Caco-2 (cell line): Measurements from ENCODE around the gene PDCD1LG2. TPM values are rescaled to one million over a fixed set of nuclear protein-coding genes. Genes with fewer than 3 reads are reported as not detected.

ENCODE experiments used
- BruUV-seq: library from RNA; stranded (reverse); fragments of 400-500 nt; replicated peaks from 2 replicates; lab custom pipeline; 2021; lab: Mats Ljungman, UMichigan
- CTCF ChIA-PET: fragments of 300-600 bp; sonication (Branson Sonifier 250); formaldehyde crosslinking; loops from one replicate; lab custom pipeline; 2022; ENCODE audit warnings: antibody characterized with exemption; lab: Charles Lee
- POLR2A ChIA-PET: fragments of 300-600 bp; sonication (Branson Sonifier 250); formaldehyde crosslinking; loops from one replicate; lab custom pipeline; 2022; ENCODE audit warnings: antibody characterized with exemption; lab: Charles Lee
- DNase-seq, 2 experiments: peaks; one replicate each; pipeline versions ENCODE4 v3.0.0 to v3.0.0-alpha.2; 2020 to 2022
- H3K27me3 ChIP-seq: replicated peaks from 2 replicates; pipeline ENCODE4 v1.6.0; 2011; ENCODE audit warnings: low read length; ENCODE audit not compliant: control insufficient read depth, insufficient read depth
- H3K36me3 ChIP-seq: 2 replicates; pipeline ENCODE4 v1.5.1; 2011; ENCODE audit warnings: low read length; ENCODE audit not compliant: control insufficient read depth, insufficient read depth
- H3K4me1 ChIP-seq: fragments of 250-450 bp; sonication (Bioruptor Pico); 2 replicates; pipeline ENCODE4 v1.5.1; 2020; ENCODE audit warnings: mild to moderate bottlenecking
- H3K4me3 ChIP-seq: 2 replicates; pipeline ENCODE4 v1.5.1; 2011; ENCODE audit warnings: low read depth, mild to moderate bottlenecking, control low read depth, low read length
- H3K9me3 ChIP-seq: fragments of 250-450 bp; sonication (Bioruptor Pico); 2 replicates; pipeline ENCODE4 v1.5.1; 2020; ENCODE audit warnings: mild to moderate bottlenecking, moderate library complexity
- H3K27ac Mint-ChIP-seq: one replicate; pipeline ENCODE4 v1.8.0; 2022; ENCODE audit warnings: mixed read lengths; ENCODE audit not compliant: unreplicated experiment
- H3K27me3 Mint-ChIP-seq: one replicate; pipeline ENCODE4 v1.8.0; 2022; ENCODE audit warnings: mixed read lengths; ENCODE audit not compliant: insufficient read depth, unreplicated experiment
- H3K36me3 Mint-ChIP-seq: one replicate; pipeline ENCODE4 v1.8.0; 2022; ENCODE audit warnings: mild to moderate bottlenecking, mixed read lengths; ENCODE audit not compliant: insufficient read depth, unreplicated experiment
- H3K4me1 Mint-ChIP-seq: one replicate; pipeline ENCODE4 v1.8.0; 2022; ENCODE audit warnings: low read depth, mixed read lengths; ENCODE audit not compliant: unreplicated experiment
- H3K4me3 Mint-ChIP-seq: one replicate; pipeline ENCODE4 v1.8.0; 2022; ENCODE audit warnings: mild to moderate bottlenecking, moderate library complexity, mixed read lengths; ENCODE audit not compliant: unreplicated experiment
- H3K9me3 Mint-ChIP-seq: one replicate; pipeline ENCODE4 v1.8.0; 2022; ENCODE audit warnings: mixed read lengths; ENCODE audit not compliant: unreplicated experiment
- intact Hi-C: fragments of 100-400 bp; cut with micrococcal nuclease; formaldehyde crosslinking; loops from one replicate; pipeline ENCODE4 v1.10.0; 2022; ENCODE audit not compliant: unreplicated experiment
- total RNA-seq: library from RNA; stranded (reverse); gene quantifications from 2 replicates; pipeline ENCODE4 v1.2.3, GENCODE V29; 2022
- TF ChIP-seq, protein P1 (sequence below), 2 experiments: fragments of 200-600 bp in 1 of 2; IDR thresholded peaks; 1 replicate in 1 of 2; 2 replicates in 1 of 2; pipeline versions ENCODE4 v1.5.1 to v1.8.0; 2011 to 2022; ENCODE audit warnings: antibody characterized with exemption in 1 of 2, control low read depth in 1 of 2, inconsistent platforms in 1 of 2, low read depth in 1 of 2, low read length in 1 of 2, mild to moderate bottlenecking in 1 of 2, moderate library complexity in 1 of 2; ENCODE audit not compliant: insufficient read depth in 1 of 2, severe bottlenecking in 1 of 2, unreplicated experiment in 1 of 2

Gene PDCD1LG2
- total RNA-seq, 1 experiment from 2014 or later: not detected

DNA sequence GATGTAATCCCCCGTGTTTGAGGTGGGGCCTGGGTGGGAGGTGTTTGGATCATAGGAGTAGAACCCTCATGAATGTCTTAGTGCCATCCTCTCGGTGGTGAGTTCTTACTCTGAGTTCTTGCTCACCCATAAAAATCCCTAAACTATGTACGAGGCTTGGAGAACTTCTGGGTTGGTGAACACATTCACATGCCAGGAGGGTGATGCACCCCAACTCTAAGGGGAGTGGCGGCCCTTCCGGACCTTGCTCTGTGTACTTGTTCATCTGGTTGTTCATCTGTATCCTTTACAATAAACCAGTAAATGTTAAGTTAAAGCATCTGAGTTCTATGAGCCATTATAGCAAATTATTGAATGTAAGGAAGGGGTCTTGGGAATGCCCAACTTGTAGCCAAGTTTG lies 82.6 kb downstream of the PDCD1LG2 start:
- no peak overlapping the region for H3K4me3 ChIP-seq
- BruUV-seq: no TSS peak
- Mint-ChIP-seq H3K4me1 (no peaks in the 10 kb centered on the region), H3K4me3 (no peak overlapping the region), H3K27ac (no peak overlapping the region), H3K36me3 (no peaks in the 10 kb centered on the region), H3K27me3 (peaks cover 3% of the 10 kb centered on the region), H3K9me3 (no peaks in the 10 kb centered on the region)
- CTCF ChIA-PET: no interaction called here
- POLR2A ChIA-PET: no interaction called here
- no peak for DNase-seq
- H3K27me3 ChIP-seq: no peaks in the 10 kb centered on the region
- no peaks in the 10 kb centered on the region for H3K36me3 ChIP-seq
- no peaks in the 10 kb centered on the region for H3K9me3 ChIP-seq
- TF ChIP-seq, protein P1, sequence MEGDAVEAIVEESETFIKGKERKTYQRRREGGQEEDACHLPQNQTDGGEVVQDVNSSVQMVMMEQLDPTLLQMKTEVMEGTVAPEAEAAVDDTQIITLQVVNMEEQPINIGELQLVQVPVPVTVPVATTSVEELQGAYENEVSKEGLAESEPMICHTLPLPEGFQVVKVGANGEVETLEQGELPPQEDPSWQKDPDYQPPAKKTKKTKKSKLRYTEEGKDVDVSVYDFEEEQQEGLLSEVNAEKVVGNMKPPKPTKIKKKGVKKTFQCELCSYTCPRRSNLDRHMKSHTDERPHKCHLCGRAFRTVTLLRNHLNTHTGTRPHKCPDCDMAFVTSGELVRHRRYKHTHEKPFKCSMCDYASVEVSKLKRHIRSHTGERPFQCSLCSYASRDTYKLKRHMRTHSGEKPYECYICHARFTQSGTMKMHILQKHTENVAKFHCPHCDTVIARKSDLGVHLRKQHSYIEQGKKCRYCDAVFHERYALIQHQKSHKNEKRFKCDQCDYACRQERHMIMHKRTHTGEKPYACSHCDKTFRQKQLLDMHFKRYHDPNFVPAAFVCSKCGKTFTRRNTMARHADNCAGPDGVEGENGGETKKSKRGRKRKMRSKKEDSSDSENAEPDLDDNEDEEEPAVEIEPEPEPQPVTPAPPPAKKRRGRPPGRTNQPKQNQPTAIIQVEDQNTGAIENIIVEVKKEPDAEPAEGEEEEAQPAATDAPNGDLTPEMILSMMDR (IDR thresholded peaks at IDR 0.05; ENCODE audit: insufficient read depth in 1 of 2, low read depth in 1 of 2, low read length in 1 of 2, severe bottlenecking in 1 of 2, unreplicated experiment in 1 of 2): no peak
- H3K4me1 ChIP-seq: no peaks in the 10 kb centered on the region
- intact Hi-C loops: loop anchor here (10.0 kb wide), 1 partner anchor 608 kb away; the partner anchor contains the start of gene JAK2

DNA sequence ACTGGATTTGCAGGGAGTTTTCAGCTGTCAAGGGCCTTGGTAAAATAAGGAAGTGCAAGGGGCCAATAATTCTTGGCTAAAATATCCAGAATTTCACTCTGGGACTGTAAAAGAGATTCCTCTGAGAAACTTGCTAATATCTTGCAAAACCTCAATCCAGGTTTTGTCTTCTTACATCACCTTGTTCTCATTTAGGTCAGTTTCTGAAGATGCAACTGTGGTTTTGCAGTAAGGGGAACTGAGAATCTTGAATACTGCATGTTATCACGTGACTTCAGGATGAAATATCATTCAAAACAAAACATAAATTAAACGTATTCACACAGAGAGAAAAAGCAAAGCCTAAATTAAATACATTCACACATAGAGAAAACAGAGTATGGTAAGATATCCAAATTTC lies 83.6 kb downstream of the PDCD1LG2 start:
- no peaks in the 10 kb centered on the region for H3K4me1 Mint-ChIP-seq
- CTCF ChIA-PET: no interaction called here
- no peaks in the 10 kb centered on the region for H3K9me3 Mint-ChIP-seq
- BruUV-seq: no TSS peak
- no peak for DNase-seq
- Histone ChIP-seq H3K9me3 (no peaks in the 10 kb centered on the region), H3K27me3 (no peaks in the 10 kb centered on the region), H3K4me3 (no peak overlapping the region), H3K36me3 (no peaks in the 10 kb centered on the region), H3K4me1 (no peaks in the 10 kb centered on the region)
- no peak overlapping the region for H3K4me3 Mint-ChIP-seq
- H3K27me3 Mint-ChIP-seq: peaks cover 3% of the 10 kb centered on the region
- no peak overlapping the region for H3K27ac Mint-ChIP-seq
- TF ChIP-seq, protein P1 (IDR thresholded peaks at IDR 0.05; ENCODE audit: insufficient read depth in 1 of 2, low read depth in 1 of 2, low read length in 1 of 2, severe bottlenecking in 1 of 2, unreplicated experiment in 1 of 2): no peak
- intact Hi-C loops: loop anchor here (10.0 kb wide), 1 partner anchor 609 kb away; the partner anchor contains the start of gene JAK2
- H3K36me3 Mint-ChIP-seq: no peaks in the 10 kb centered on the region
- POLR2A ChIA-PET: no interaction called here

DNA sequence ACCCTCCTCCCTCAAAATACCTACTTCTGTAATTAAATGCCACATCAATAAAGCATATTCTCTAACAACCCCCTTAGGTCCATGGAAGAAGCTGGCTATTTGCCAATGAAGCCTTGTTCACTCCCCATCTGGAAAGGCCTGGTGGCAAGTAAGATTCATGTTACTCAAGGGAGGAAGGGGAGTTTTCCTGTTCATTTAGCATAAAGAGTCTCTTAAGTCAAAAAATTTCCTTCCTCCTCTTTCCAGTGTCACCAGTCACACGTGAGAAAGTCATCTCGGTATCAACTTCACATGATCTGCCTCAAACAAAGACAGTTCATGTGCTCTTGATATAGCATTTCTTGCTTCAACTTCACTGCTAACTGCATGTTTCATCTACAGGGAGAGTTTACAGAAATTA lies 85.8 kb downstream of the PDCD1LG2 start:
- POLR2A ChIA-PET: no interaction called here
- peaks cover 3% of the 10 kb centered on the region for H3K27me3 Mint-ChIP-seq
- TF ChIP-seq, protein P1 (IDR thresholded peaks at IDR 0.05; ENCODE audit: insufficient read depth in 1 of 2, low read depth in 1 of 2, low read length in 1 of 2, severe bottlenecking in 1 of 2, unreplicated experiment in 1 of 2): no peak

More for the DNA sequence above, 85.8 kb downstream of the PDCD1LG2 start:
- intact Hi-C loops: loop anchor here (10.0 kb wide), 1 partner anchor 611 kb away; the partner anchor contains the start of gene JAK2
- Histone ChIP-seq H3K4me3 (no peak overlapping the region), H3K27me3 (no peaks in the 10 kb centered on the region), H3K4me1 (no peaks in the 10 kb centered on the region), H3K36me3 (no peaks in the 10 kb centered on the region), H3K9me3 (no peaks in the 10 kb centered on the region)
- CTCF ChIA-PET: no interaction called here
- Mint-ChIP-seq H3K4me1 (no peaks in the 10 kb centered on the region), H3K4me3 (no peak overlapping the region), H3K9me3 (no peaks in the 10 kb centered on the region), H3K36me3 (no peaks in the 10 kb centered on the region), H3K27ac (no peak overlapping the region)
- BruUV-seq: no TSS peak
- DNase-seq: no peak
